T-helper 17 cell (primary cell): ENCODE measurements around the gene ISYNA1. TPM values are rescaled to one million over a fixed set of nuclear protein-coding genes. Genes with fewer than 3 reads are reported as not detected.

Experiments used
- ATAC-seq: fragments of 150-1000 bp; cut with Tn5 transposase; 2 replicates; pipeline ENCODE4 v1.10.0; 2021; ENCODE audit warnings: mild to moderate bottlenecking, moderate library complexity
- DNase-seq, 3 donors: peaks; one replicate each; pipeline versions ENCODE4 v3.0.0 to v3.0.0-alpha.2; 2020 to 2021
- H3K9me3 ChIP-seq: one replicate; pipeline ENCODE4 v1.7.0; 2013; ENCODE audit warnings: low read length, mild to moderate bottlenecking; ENCODE audit not compliant: control insufficient read depth, poor library complexity, severe bottlenecking
- H3K27ac Mint-ChIP-seq: one replicate; pipeline ENCODE4 v1.8.0; 2022; ENCODE audit warnings: mild to moderate bottlenecking, moderate library complexity, mixed read lengths
- H3K27me3 Mint-ChIP-seq: one replicate; pipeline ENCODE4 v1.8.0; 2022; ENCODE audit warnings: mixed read lengths
- H3K36me3 Mint-ChIP-seq: one replicate; pipeline ENCODE4 v1.8.0; 2022; ENCODE audit warnings: low read depth, mixed read lengths
- H3K4me1 Mint-ChIP-seq: one replicate; pipeline ENCODE4 v1.8.0; 2022; ENCODE audit warnings: mild to moderate bottlenecking, mixed read lengths
- H3K4me3 Mint-ChIP-seq: one replicate; pipeline ENCODE4 v1.8.0; 2022; ENCODE audit warnings: mild to moderate bottlenecking, moderate library complexity, mixed read lengths
- total RNA-seq, 4 donors: library from RNA in 2 of 4; stranded (reverse) in 2 of 4; gene quantifications; one replicate each; pipeline ENCODE4 v1.2.3 and lab custom pipeline; 2022 to 2026

The ISYNA1 gene
- total RNA-seq, 2 donors from 2014 or later: 37.6 to 39.6 TPM

GRCh38 chr19:18428787-18429674 lies 8.9 kb downstream of the ISYNA1 start:
- Mint-ChIP-seq H3K27ac (peak overlapping the region; percentile 65), H3K4me3 (peak overlapping the region; percentile 83), H3K36me3 (no peaks in the 10 kb centered on the region), H3K27me3 (no peaks in the 10 kb centered on the region), H3K4me1 (peaks cover 27% of the 10 kb centered on the region)
- DNase-seq (peak; percentile 80 to 84 (median 83)), ATAC-seq (peak; percentile 84)
- no peaks in the 10 kb centered on the region for H3K9me3 ChIP-seq

GRCh38 chr19:18428173-18428786 lies 9.7 kb downstream of the ISYNA1 start:
- H3K4me3 Mint-ChIP-seq: peak overlapping the region; percentile 83
- DNase-seq (no peak), ATAC-seq (no peak)
- no peaks in the 10 kb centered on the region for H3K9me3 ChIP-seq
- H3K4me1 Mint-ChIP-seq: peaks cover 29% of the 10 kb centered on the region
- no peaks in the 10 kb centered on the region for H3K27me3 Mint-ChIP-seq
- no peaks in the 10 kb centered on the region for H3K36me3 Mint-ChIP-seq
- H3K27ac Mint-ChIP-seq: no peak overlapping the region

GRCh38 chr19:18427743-18428113 lies 10.2 kb downstream of the ISYNA1 start:
- DNase-seq (no peak), ATAC-seq (no peak)
- peaks cover 35% of the 10 kb centered on the region for H3K4me1 Mint-ChIP-seq
- no peak overlapping the region for H3K4me3 Mint-ChIP-seq
- H3K27me3 Mint-ChIP-seq: no peaks in the 10 kb centered on the region
- H3K36me3 Mint-ChIP-seq: no peaks in the 10 kb centered on the region
- H3K9me3 ChIP-seq: no peaks in the 10 kb centered on the region
- H3K27ac Mint-ChIP-seq: no peak overlapping the region

GRCh38 chr19:18427080-18427742 lies 10.7 kb downstream of the ISYNA1 start:
- H3K9me3 ChIP-seq: no peaks in the 10 kb centered on the region
- Mint-ChIP-seq H3K27ac (peak overlapping the region; percentile 94), H3K36me3 (no peaks in the 10 kb centered on the region), H3K27me3 (no peaks in the 10 kb centered on the region), H3K4me3 (no peak overlapping the region), H3K4me1 (peaks cover 39% of the 10 kb centered on the region)
- DNase-seq: no peak
- no peak for ATAC-seq

- peak overlapping the region; percentile 94 for H3K27ac Mint-ChIP-seq
- no peak overlapping the region for H3K4me3 Mint-ChIP-seq
- DNase-seq (no peak), ATAC-seq (no peak)
- peaks cover 44% of the 10 kb centered on the region for H3K4me1 Mint-ChIP-seq
- no peaks in the 10 kb centered on the region for H3K27me3 Mint-ChIP-seq
- no peaks in the 10 kb centered on the region for H3K9me3 ChIP-seq
- no peaks in the 10 kb centered on the region for H3K36me3 Mint-ChIP-seq
Measured at GRCh38 chr19:18426416-18426767, 11.5 kb downstream of the ISYNA1 start.

- H3K9me3 ChIP-seq: no peaks in the 10 kb centered on the region
- H3K4me3 Mint-ChIP-seq: peak overlapping the region; percentile 97
- H3K36me3 Mint-ChIP-seq: no peaks in the 10 kb centered on the region
- DNase-seq (no peak), ATAC-seq (no peak)
- peaks cover 48% of the 10 kb centered on the region for H3K4me1 Mint-ChIP-seq
- H3K27ac Mint-ChIP-seq: peak overlapping the region; percentile 94
- no peaks in the 10 kb centered on the region for H3K27me3 Mint-ChIP-seq
Measured at GRCh38 chr19:18425515-18426415, 12.2 kb downstream of the ISYNA1 start.

GRCh38 chr19:18424890-18425514 lies 12.9 kb downstream of the ISYNA1 start:
- DNase-seq (no peak), ATAC-seq (no peak)
- H3K27ac Mint-ChIP-seq: peak overlapping the region; percentile 94
- no peaks in the 10 kb centered on the region for H3K27me3 Mint-ChIP-seq
- H3K4me1 Mint-ChIP-seq: peaks cover 52% of the 10 kb centered on the region
- no peaks in the 10 kb centered on the region for H3K36me3 Mint-ChIP-seq
- peak overlapping the region; percentile 97 for H3K4me3 Mint-ChIP-seq
- H3K9me3 ChIP-seq: no peaks in the 10 kb centered on the region

GRCh38 chr19:18424122-18424889 lies 13.6 kb downstream of the ISYNA1 start:
- Mint-ChIP-seq H3K27me3 (no peaks in the 10 kb centered on the region), H3K36me3 (no peaks in the 10 kb centered on the region), H3K4me3 (peak overlapping the region; percentile 97), H3K27ac (peak overlapping the region; percentile 94), H3K4me1 (peaks cover 50% of the 10 kb centered on the region)
- no peaks in the 10 kb centered on the region for H3K9me3 ChIP-seq
- ATAC-seq (no peak), DNase-seq (no peak)

GRCh38 chr19:18423258-18424020 lies 14.5 kb downstream of the ISYNA1 start:
- H3K27ac Mint-ChIP-seq: peak overlapping the region; percentile 94
- DNase-seq (no peak), ATAC-seq (no peak)
- H3K4me3 Mint-ChIP-seq: peak overlapping the region; percentile 97
- no peaks in the 10 kb centered on the region for H3K27me3 Mint-ChIP-seq
- peaks cover 54% of the 10 kb centered on the region for H3K4me1 Mint-ChIP-seq
- H3K9me3 ChIP-seq: no peaks in the 10 kb centered on the region
- no peaks in the 10 kb centered on the region for H3K36me3 Mint-ChIP-seq

- Mint-ChIP-seq H3K4me3 (peak overlapping the region; percentile 97), H3K4me1 (peaks cover 61% of the 10 kb centered on the region), H3K36me3 (no peaks in the 10 kb centered on the region), H3K27ac (peak overlapping the region; percentile 94), H3K27me3 (no peaks in the 10 kb centered on the region)
- peak; percentile 24 for ATAC-seq
- peak in 1 of 3 donors; percentile 40 for DNase-seq
- no peaks in the 10 kb centered on the region for H3K9me3 ChIP-seq
Measured at GRCh38 chr19:18422530-18423191, 15.3 kb downstream of the ISYNA1 start.

- Mint-ChIP-seq H3K4me1 (peaks cover 67% of the 10 kb centered on the region), H3K36me3 (no peaks in the 10 kb centered on the region), H3K27me3 (no peaks in the 10 kb centered on the region), H3K4me3 (peak overlapping the region; percentile 97), H3K27ac (peak overlapping the region; percentile 94)
- ATAC-seq (no peak), DNase-seq (no peak)
- no peaks in the 10 kb centered on the region for H3K9me3 ChIP-seq
Measured at GRCh38 chr19:18421371-18421959, 16.5 kb downstream of the ISYNA1 start.
